ENCODE results near the gene SOCS6.

- TF ChIP-seq FOXS1 (CRISPR knock-in tag; IDR thresholded peaks at IDR 0.05) (no peak), JUNB (IDR thresholded peaks at IDR 0.05) (no peak), KDM5A (IDR thresholded peaks at IDR 0.05) (no peak), HOXA7 (CRISPR knock-in tag; IDR thresholded peaks at IDR 0.05) (no peak), CTCF (IDR thresholded peaks at IDR 0.05) (no peak), POLR2A (IDR thresholded peaks at IDR 0.05; ENCODE audit: low read length) (no peak), MAZ (IDR thresholded peaks at IDR 0.05; ENCODE audit: borderline replicate concordance, low read depth, low read length) (no peak), RFX5 (IDR thresholded peaks at IDR 0.05) (no peak), KDM1A (IDR thresholded peaks at IDR 0.05; ENCODE audit: low read depth) (no peak), NR3C1 (IDR thresholded peaks at IDR 0.05) (no peak)
These were observed 85.3 kb downstream of the SOCS6 start for GRCh38 chr18:70374154-70374553.

All from A549 (cell line).